Activated CD4-positive, alpha-beta memory T cell treated with anti-CD3 and anti-CD28 coated beads for 36 hours (primary cell): ENCODE results near the gene KCND3. TPM values are rescaled to one million over a fixed set of nuclear protein-coding genes. Genes with fewer than 3 reads are reported as not detected.

Experiments used
- CTCF ChIA-PET: fragments of 350-600 bp; sonication (Branson Sonifier 250); formaldehyde crosslinking; loops from one replicate; lab custom pipeline; 2021; ENCODE audit warnings: antibody characterized with exemption, inconsistent platforms; lab: Charles Lee
- POLR2A ChIA-PET: fragments of 350-600 bp; sonication (Branson Sonifier 250); formaldehyde crosslinking; loops from one replicate; lab custom pipeline; 2021; ENCODE audit warnings: antibody characterized with exemption; lab: Charles Lee
- DNase-seq: peaks from one replicate; pipeline ENCODE4 v3.0.0-alpha.2; 2020
- H3K27ac Mint-ChIP-seq: one replicate; pipeline ENCODE4 v1.8.0; 2021; ENCODE audit warnings: mixed read lengths
- H3K27me3 Mint-ChIP-seq: one replicate; pipeline ENCODE4 v1.8.0; 2021; ENCODE audit warnings: mixed read lengths
- H3K36me3 Mint-ChIP-seq: one replicate; pipeline ENCODE4 v1.8.0; 2021; ENCODE audit warnings: mixed read lengths
- H3K4me1 Mint-ChIP-seq: one replicate; pipeline ENCODE4 v1.8.0; 2021; ENCODE audit warnings: low read depth, mixed read lengths
- H3K4me3 Mint-ChIP-seq: one replicate; pipeline ENCODE4 v1.8.0; 2021; ENCODE audit warnings: mild to moderate bottlenecking, mixed read lengths
- H3K9me3 Mint-ChIP-seq: one replicate; pipeline ENCODE4 v1.8.0; 2021; ENCODE audit warnings: mixed read lengths
- intact Hi-C: fragments of 100-400 bp; cut with micrococcal nuclease; formaldehyde crosslinking; loops from one replicate; pipeline ENCODE4 v1.15.1; 2023
- total RNA-seq, 2 experiments: library from RNA; stranded (reverse); gene quantifications; one replicate each; pipeline ENCODE4 v1.2.3, GENCODE V29; 2021

The KCND3 gene
- total RNA-seq, 2 experiments from 2014 or later: not detected

DNA sequence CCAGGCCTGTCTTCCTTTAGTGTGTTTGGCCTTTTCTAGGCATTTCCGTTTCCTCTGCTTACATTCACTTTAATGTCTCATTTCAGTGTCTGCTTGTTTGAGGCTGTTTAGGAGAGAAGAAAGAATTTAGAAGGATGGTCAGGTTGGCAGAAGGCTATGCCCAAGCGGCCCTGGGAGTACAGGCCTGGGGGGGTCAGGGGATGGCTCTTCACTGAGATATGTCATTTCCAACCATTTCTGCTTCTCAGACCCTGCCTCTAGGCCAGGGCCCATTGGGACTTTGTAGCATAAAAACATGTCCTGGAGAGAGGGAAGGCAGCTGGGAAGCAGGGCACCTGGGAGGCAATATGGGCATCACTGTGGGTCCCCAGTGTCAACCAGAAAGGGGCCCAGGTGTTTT is 147.7 kb downstream of the KCND3 start:
- Mint-ChIP-seq H3K27ac (no peak overlapping the region), H3K9me3 (no peaks in the 10 kb centered on the region), H3K36me3 (no peaks in the 10 kb centered on the region), H3K4me3 (no peak overlapping the region), H3K27me3 (peaks cover 4% of the 10 kb centered on the region), H3K4me1 (no peaks in the 10 kb centered on the region)
- CTCF ChIA-PET: no interaction called here
- DNase-seq: no peak
- intact Hi-C loops: no loop called here
- POLR2A ChIA-PET: no interaction called here

DNA sequence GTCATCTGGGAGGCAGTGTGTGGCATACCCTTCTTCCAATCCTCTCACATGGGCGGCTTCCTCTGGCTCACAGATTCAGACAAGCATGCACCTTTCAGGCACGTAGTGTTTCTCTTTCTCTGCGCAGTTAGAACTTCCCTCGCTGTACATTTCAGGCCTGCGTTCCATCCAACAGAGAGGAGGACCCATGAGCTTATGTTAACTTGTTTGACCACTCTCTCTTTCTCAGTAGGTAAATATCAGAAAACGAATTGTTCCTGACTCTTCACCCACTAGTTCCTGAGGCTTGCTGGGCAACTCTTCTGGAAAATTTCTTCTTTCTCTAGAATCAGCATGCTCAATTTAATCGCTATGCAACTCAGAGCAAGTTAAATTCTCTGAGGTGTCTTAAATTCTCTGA is 148.3 kb downstream of the KCND3 start:
- intact Hi-C loops: no loop called here
- H3K27ac Mint-ChIP-seq: no peak overlapping the region
- no peak for DNase-seq
- peaks cover 4% of the 10 kb centered on the region for H3K27me3 Mint-ChIP-seq
- H3K4me3 Mint-ChIP-seq: no peak overlapping the region
- H3K9me3 Mint-ChIP-seq: no peaks in the 10 kb centered on the region
- ChIA-PET CTCF (no interaction called here), POLR2A (no interaction called here)
- no peaks in the 10 kb centered on the region for H3K4me1 Mint-ChIP-seq
- no peaks in the 10 kb centered on the region for H3K36me3 Mint-ChIP-seq

DNA sequence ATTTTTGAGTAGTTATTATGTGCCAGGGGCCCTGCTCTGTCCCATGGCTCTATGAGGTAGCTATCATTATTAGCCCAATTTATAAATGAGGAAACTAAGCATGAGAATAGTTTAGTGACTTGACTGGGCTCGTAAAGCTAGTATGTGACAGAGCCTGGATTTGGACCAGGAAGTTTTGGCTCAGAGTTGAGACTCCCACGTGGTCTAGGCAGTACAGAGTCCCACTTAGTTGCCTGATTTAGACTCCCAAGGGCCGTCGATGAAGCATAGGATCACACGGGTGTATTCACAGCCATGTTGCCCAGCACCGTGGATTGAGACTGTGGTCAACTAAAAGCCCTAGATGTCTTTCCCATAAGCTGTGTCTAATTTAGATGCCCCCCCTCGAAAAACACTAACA is 152.1 kb downstream of the KCND3 start:
- H3K27ac Mint-ChIP-seq: no peak overlapping the region
- no peaks in the 10 kb centered on the region for H3K27me3 Mint-ChIP-seq
- DNase-seq: no peak
- no peak overlapping the region for H3K4me3 Mint-ChIP-seq
- H3K9me3 Mint-ChIP-seq: no peaks in the 10 kb centered on the region
- H3K4me1 Mint-ChIP-seq: no peaks in the 10 kb centered on the region
- intact Hi-C loops: no loop called here
- ChIA-PET CTCF (no interaction called here), POLR2A (no interaction called here)
- no peaks in the 10 kb centered on the region for H3K36me3 Mint-ChIP-seq

DNA sequence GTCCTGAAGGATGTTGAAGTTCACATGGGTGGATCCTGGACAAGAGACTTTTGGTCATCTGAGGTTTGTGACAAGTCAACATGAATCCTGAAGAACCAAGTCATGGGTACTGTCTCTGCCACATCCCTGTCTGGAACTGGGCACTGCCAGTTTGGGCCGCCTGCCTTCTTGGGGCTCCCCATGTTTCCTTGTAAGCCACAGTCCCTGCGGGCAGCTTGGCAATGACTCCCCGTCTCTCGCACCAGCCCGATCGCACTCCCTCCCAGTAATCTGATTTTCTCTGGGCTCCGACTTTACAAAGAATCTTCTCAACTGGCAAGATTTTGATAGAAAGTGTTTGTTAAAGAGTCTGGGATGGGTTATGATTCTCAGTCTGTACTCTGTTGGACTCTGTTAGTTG is 153.4 kb downstream of the KCND3 start:
- intact Hi-C loops: no loop called here
- no peak for DNase-seq
- Mint-ChIP-seq H3K4me1 (no peaks in the 10 kb centered on the region), H3K9me3 (no peaks in the 10 kb centered on the region), H3K27ac (no peak overlapping the region), H3K4me3 (no peak overlapping the region), H3K36me3 (no peaks in the 10 kb centered on the region), H3K27me3 (peaks cover 2% of the 10 kb centered on the region)
- POLR2A ChIA-PET: no interaction called here
- CTCF ChIA-PET: no interaction called here

DNA sequence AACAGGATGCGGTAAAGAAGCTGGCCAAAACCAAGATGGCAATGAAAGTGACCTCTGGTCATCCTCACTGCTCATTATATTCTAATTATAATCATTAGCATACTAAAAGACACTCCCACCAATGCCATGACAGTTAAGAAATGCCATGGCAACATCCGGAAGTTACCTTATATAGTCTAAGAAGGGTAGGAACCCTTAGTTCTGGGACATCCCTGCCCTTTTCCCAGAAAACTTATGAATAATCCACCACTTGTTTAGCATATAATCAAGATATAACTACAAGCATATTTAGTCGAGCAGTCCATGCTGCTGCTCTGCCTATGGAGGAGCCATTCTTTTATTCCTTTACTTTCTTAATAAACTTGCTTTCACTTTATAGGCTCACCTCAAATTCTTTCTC is 154.0 kb downstream of the KCND3 start:
- H3K27me3 Mint-ChIP-seq: peaks cover 2% of the 10 kb centered on the region
- no peak overlapping the region for H3K27ac Mint-ChIP-seq
- ChIA-PET CTCF (no interaction called here), POLR2A (no interaction called here)
- no peak overlapping the region for H3K4me3 Mint-ChIP-seq
- H3K36me3 Mint-ChIP-seq: no peaks in the 10 kb centered on the region
- no peaks in the 10 kb centered on the region for H3K4me1 Mint-ChIP-seq
- DNase-seq: no peak
- intact Hi-C loops: no loop called here
- no peaks in the 10 kb centered on the region for H3K9me3 Mint-ChIP-seq

DNA sequence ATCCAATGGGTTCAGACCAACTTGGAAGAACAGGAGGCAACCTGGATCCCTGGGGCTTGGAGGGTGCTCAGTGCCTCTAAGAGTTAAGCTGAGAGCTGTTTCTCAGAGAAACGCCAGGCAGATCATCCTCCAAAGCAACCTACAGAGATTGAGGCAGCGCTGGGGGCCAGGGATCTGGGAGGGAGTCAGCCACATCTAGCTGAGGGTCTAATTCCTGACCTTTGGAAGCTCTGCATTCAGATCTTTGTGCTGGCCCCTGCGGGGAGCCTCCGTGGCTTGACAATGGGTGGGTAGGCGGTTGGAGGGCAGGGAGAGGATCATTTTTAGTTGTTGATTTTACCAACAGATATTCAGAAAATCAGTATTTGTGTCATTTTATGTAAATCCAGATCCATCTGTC is 154.5 kb downstream of the KCND3 start:
- no peaks in the 10 kb centered on the region for H3K4me1 Mint-ChIP-seq
- no peak overlapping the region for H3K27ac Mint-ChIP-seq
- ChIA-PET CTCF (no interaction called here), POLR2A (no interaction called here)
- H3K9me3 Mint-ChIP-seq: no peaks in the 10 kb centered on the region
- no peak overlapping the region for H3K4me3 Mint-ChIP-seq
- no peaks in the 10 kb centered on the region for H3K36me3 Mint-ChIP-seq
- no peak for DNase-seq
- intact Hi-C loops: no loop called here
- H3K27me3 Mint-ChIP-seq: peaks cover 3% of the 10 kb centered on the region

DNA sequence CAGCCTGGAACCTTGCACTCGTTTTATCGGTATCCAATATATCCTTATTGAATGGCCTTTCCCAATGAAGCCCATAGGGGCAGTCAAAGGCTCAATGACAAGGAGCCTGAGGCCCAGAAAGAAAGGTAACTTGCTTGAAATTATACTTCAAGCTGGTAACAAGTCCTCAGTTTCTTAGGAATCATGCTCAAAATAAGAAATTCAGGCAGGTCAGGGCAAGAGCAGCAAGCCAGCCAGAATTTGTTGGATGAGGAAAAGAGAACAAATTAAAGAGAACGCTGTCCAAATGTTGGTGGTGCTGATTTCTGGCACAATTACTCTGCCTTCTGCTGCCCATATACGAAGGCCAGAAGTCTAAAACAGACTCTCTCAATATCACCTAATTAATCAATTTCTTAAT is 156.1 kb downstream of the KCND3 start:
- no peaks in the 10 kb centered on the region for H3K9me3 Mint-ChIP-seq
- no peak overlapping the region for H3K27ac Mint-ChIP-seq
- CTCF ChIA-PET: no interaction called here
- no peaks in the 10 kb centered on the region for H3K4me1 Mint-ChIP-seq
- no peak for DNase-seq
- POLR2A ChIA-PET: no interaction called here
- no peaks in the 10 kb centered on the region for H3K36me3 Mint-ChIP-seq
- intact Hi-C loops: no loop called here
- H3K4me3 Mint-ChIP-seq: no peak overlapping the region
- peaks cover 14% of the 10 kb centered on the region for H3K27me3 Mint-ChIP-seq

DNA sequence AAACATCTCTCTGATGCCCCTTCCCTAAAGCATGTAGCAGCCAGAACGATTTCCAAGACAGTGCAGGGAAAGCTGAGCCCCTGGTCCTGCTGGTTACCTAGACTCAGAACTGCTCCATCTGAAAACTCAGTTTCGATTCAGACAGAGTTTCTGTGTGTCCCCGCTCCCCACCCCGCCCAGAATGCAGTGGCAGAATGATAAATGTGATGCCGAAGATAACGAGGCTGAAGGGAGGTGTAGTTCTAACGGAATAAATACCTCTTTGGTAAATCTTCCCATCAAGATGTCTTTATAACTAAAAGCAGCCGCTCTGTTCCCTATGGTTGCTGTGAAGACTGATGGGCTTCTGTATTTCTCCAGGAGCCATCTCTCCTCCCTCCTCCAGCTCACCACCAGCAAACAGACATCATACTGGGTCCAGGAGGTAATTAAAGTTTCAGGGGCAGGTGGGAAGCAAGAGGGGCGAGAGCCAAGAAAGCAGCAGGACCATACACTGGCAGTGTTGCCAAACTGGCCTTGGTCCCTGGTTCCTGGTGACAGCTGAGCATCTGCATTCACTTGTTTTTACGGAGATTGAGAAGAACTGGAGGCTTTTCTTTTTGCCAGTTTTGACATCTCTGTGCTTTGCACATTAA is 156.8 kb downstream of the KCND3 start:
- no peak for DNase-seq
- Mint-ChIP-seq H3K4me3 (no peak overlapping the region), H3K36me3 (no peaks in the 10 kb centered on the region), H3K27ac (no peak overlapping the region), H3K27me3 (peaks cover 16% of the 10 kb centered on the region), H3K4me1 (no peaks in the 10 kb centered on the region), H3K9me3 (no peaks in the 10 kb centered on the region)
- ChIA-PET CTCF (no interaction called here), POLR2A (no interaction called here)
- intact Hi-C loops: no loop called here

DNA sequence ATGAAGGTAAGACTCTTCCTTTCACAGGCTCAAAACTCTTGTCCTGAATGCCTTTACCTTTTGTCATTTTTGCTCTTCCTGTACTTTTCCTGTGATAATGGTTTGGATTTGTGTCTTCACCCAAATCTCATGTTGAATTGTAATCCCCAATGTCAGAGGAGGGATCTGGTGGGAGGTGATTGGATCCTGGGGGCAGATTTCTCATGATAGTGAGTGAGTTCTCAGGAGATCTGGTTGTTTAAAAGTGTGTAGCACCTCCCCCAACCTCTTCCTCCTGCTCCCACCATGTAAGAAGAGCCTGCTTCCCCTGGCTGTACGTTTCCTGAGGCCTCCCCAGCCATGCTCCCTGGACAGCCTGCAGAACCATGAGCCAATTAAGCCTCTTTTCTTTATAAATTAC is 158.3 kb downstream of the KCND3 start:
- Mint-ChIP-seq H3K27ac (no peak overlapping the region), H3K27me3 (peaks cover 21% of the 10 kb centered on the region), H3K4me3 (no peak overlapping the region), H3K9me3 (no peaks in the 10 kb centered on the region), H3K36me3 (no peaks in the 10 kb centered on the region), H3K4me1 (no peaks in the 10 kb centered on the region)
- intact Hi-C loops: no loop called here
- no peak for DNase-seq
- CTCF ChIA-PET: no interaction called here
- POLR2A ChIA-PET: no interaction called here

DNA sequence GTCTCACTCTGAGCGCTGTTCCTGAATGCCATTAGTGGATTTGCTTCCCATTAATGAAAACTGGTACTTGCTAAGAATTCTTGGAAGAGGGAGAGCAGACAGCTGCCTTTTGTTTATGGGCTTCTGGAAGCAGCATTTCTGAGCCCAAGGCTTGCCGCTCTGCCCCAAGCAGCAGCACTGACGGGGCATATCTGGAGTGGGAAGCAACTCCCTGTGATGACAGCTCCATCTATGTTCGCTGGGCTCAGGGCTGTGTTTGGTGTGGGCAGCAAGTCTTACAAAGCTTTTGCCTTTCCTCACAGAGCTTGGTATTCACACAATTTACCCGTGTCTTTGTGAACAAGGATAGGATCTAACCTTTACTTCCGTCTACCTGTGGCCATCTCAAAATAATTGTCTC is 161.5 kb downstream of the KCND3 start:
- peaks cover 29% of the 10 kb centered on the region for H3K27me3 Mint-ChIP-seq
- H3K9me3 Mint-ChIP-seq: peaks cover 9% of the 10 kb centered on the region
- no peak overlapping the region for H3K4me3 Mint-ChIP-seq
- H3K4me1 Mint-ChIP-seq: no peaks in the 10 kb centered on the region
- intact Hi-C loops: no loop called here
- ChIA-PET CTCF (no interaction called here), POLR2A (no interaction called here)
- no peak for DNase-seq
- H3K36me3 Mint-ChIP-seq: no peaks in the 10 kb centered on the region
- no peak overlapping the region for H3K27ac Mint-ChIP-seq

DNA sequence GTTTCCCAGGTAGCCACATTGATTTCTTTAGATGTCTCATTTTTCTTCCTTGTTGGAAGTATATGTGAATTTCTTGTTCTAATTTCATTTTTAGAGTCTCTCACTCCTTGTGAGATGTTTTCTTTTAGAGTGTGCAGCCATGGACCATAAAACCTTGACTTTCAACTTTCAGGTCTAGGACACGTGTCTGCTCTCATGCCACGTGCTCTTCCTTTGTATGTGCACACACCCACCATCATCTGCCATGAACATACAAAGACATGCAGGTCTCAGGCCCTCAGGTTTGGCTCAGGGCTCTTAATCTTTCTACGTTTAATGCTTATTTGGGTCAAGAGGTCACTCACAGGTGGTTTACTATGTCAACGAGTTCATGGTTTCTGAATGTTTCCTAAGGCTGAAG is 163.2 kb downstream of the KCND3 start:
- Mint-ChIP-seq H3K4me1 (no peaks in the 10 kb centered on the region), H3K4me3 (no peak overlapping the region), H3K36me3 (no peaks in the 10 kb centered on the region), H3K9me3 (peaks cover 9% of the 10 kb centered on the region), H3K27me3 (peaks cover 27% of the 10 kb centered on the region), H3K27ac (no peak overlapping the region)
- ChIA-PET POLR2A (no interaction called here), CTCF (no interaction called here)
- DNase-seq: no peak
- intact Hi-C loops: no loop called here

DNA sequence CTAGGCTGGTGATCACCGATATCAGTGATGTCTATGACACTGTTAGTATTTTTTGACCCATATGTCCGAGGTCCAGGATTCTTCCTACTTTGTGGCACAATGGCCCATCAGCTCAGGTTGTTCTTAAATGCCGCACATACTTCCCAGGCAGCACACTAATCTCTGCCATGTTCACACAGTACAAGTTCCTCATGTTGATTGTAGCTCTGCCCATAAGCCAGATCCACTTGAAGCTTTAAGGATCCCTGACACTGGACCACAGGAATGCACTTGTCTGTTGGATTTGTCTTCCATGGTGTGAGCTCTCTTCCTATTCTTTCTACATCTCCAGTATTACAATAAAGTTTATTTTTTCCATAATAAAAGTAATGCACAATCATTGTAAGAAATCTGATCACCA is 164.3 kb downstream of the KCND3 start:
- H3K4me1 Mint-ChIP-seq: no peaks in the 10 kb centered on the region
- DNase-seq: no peak
- H3K4me3 Mint-ChIP-seq: no peak overlapping the region
- peaks cover 9% of the 10 kb centered on the region for H3K9me3 Mint-ChIP-seq
- ChIA-PET POLR2A (no interaction called here), CTCF (no interaction called here)
- H3K36me3 Mint-ChIP-seq: no peaks in the 10 kb centered on the region
- intact Hi-C loops: no loop called here
- H3K27me3 Mint-ChIP-seq: peaks cover 27% of the 10 kb centered on the region
- H3K27ac Mint-ChIP-seq: no peak overlapping the region

DNA sequence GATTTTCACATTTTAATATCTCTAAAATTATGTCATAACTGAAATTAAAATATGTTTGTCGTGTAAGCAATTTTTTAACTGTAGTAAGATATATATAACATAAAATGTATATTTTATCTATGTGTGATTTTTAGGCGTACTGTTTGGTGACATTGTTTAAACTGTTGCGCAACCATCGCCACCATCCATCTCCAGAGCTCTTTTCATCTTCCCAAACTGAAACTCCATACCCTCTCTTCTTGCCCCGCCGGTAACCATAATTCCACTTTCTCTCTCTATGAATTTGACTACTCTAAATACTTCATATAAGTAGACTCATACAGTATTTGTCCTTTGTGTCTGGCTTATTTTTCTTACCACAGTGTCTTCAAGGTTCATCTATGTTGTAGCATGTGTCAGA is 167.3 kb downstream of the KCND3 start:
- no peaks in the 10 kb centered on the region for H3K36me3 Mint-ChIP-seq

More for the DNA sequence above, 167.3 kb downstream of the KCND3 start:
- DNase-seq: no peak
- peaks cover 9% of the 10 kb centered on the region for H3K9me3 Mint-ChIP-seq
- CTCF ChIA-PET: no interaction called here
- POLR2A ChIA-PET: no interaction called here
- peaks cover 13% of the 10 kb centered on the region for H3K27me3 Mint-ChIP-seq
- intact Hi-C loops: no loop called here
- no peaks in the 10 kb centered on the region for H3K4me1 Mint-ChIP-seq
- no peak overlapping the region for H3K27ac Mint-ChIP-seq
- no peak overlapping the region for H3K4me3 Mint-ChIP-seq
